GM18508 (cell line): ENCODE data around the gene RALGAPA2.

ENCODE experiments used
- ATAC-seq: cut with Tn5 transposase; IDR thresholded peaks from one replicate; pipeline ENCODE4 v1.9.1; 2021; ENCODE audit warnings: moderate number of reproducible peaks; ENCODE audit not compliant: insufficient read depth, unreplicated experiment

RALGAPA2 gene

DNA sequence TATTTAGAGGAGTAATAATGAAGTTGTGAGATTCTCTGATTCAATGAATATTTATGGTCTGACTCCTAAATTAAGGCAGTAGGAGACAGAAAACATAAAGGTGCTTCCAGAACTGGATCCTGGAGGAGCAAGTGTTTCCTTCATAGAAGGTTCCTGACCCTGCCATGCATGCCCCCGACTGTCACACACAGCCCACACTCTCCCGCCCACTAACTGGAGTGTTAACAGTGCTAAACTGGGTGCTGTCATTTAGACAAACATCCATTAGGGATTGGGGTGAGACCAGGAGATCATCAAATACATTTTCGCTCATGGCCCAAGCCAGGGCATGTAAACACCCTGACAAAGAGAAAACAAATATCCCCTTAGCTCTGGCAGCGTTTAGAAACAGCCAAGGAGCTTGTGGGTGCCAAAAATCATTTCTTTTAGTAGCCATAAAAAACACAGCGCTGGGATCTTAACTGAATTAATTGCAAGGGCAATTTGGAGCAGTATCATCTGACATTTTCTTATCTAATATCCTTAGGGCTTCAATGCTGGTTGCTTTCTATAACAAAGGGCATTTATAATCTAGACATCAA, 297.7 kb downstream of the RALGAPA2 start:
- ATAC-seq: no peak

DNA sequence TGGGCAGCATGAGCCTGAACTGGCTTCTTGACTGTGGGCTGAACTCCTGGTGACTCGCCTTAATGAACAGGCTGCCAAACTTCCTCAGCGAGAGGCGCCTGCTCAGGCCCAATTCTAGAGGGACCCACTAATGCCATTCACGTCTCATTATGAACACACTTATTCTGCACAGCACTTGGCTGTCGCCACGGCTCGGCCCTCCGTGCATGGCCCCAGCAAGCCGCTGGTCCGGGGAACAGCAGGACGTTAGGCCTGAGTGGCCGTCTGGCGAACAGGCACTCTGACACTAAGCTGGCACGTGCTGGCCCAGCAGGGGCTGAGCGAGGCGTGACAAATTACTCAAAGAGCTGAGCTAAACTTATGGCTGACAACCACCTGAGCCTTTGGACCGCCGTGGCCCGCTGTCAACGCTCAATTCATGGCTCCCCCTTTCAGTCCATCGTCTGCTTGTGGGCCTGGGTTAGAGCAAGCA, 298.6 kb downstream of the RALGAPA2 start:
- no peak for ATAC-seq

DNA sequence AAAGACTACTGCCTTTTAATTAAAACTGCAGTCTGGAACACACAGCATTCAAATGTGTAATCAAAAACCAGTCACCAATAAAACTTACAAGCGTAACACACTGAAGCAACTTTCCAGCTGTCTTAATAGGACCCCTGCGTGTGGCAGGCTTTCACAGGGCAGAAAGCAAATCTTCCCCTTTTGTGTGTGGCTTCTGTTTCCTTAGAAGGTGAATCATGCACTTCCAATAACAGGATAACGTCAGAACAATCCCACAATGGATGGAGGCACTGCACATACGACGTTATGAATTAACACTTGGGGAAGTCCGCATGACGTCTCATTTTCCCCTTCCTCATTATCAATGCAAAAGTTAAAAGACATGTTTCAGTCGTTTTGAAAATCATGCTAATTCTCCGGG, 299.7 kb downstream of the RALGAPA2 start:
- ATAC-seq: no peak

DNA sequence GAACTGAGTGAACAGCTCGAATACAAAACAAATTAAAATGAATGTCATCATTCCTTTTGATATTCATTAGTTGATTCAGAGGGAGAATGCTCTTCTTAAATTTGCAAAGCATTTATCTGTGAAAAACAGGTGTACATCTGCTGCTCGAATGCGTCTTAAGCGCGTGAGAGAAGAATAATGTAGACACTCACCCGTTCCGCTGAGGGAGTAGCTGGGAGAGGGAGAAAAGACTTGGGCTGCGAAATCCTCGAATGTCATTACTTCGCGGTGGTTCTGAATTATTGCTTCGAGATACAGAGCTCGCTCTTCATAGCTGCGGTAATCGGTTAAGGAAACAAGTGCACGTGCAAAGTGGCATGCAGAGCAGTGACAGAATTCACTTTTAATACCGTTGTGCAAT, 300.6 kb downstream of the RALGAPA2 start:
- ATAC-seq: no peak

DNA sequence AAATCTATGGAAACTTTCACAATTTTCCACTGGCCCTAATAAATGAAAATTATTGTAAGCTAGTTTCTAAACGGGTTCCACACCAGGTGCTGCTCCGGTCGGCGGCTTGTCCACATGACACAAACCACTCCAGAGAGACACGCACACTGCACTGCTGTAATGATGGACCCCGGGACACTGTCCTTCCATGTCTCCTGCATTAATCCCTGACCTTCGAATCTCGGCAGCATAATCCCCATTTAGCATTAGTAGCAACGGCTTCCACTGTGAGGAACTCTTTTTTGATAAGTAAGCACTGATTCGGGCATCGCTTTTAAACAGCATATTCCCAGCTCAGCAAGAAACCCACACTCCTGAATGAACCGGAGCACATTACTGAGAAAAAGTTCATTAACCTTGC, 301.0 kb downstream of the RALGAPA2 start:
- no peak for ATAC-seq

DNA sequence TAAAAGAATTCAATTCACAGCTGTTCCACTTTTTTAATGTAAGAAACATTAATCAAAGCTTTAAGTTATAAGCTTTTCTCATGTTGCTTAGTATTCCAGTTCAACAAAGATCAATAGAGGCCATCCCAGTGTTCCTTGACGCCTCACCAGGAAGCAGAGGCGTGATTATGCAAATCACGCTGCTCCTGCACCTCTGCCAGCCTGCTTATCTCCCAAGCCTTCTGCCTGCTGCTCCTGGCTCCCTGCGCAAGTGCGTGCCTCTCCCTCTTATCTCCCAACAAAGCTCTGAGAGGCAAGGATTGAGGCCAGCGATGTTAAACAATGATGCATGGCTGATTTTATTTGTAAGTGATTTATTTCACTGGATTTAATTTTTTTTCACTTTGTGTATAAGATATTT, 301.8 kb downstream of the RALGAPA2 start:
- ATAC-seq: no peak

DNA sequence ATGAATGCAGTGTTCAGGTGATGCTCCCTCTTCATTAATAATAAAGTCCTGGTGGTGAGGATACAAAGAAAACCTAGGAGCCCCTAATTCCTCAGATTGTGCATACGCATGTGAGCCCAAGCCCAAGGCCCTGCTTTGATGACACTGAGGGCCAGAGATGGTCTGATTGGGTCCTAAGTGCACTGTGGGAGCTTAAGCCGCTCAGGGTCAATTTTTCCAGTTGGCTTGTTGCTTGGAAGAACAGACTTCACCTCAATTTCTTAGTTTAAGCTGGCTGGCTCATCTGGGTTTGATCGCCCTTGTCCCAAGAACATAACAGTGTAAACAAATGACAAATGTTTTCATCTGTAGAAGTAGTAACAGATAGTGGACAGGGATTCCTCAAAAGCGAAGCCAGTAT, 303.1 kb downstream of the RALGAPA2 start:
- ATAC-seq: no peak

DNA sequence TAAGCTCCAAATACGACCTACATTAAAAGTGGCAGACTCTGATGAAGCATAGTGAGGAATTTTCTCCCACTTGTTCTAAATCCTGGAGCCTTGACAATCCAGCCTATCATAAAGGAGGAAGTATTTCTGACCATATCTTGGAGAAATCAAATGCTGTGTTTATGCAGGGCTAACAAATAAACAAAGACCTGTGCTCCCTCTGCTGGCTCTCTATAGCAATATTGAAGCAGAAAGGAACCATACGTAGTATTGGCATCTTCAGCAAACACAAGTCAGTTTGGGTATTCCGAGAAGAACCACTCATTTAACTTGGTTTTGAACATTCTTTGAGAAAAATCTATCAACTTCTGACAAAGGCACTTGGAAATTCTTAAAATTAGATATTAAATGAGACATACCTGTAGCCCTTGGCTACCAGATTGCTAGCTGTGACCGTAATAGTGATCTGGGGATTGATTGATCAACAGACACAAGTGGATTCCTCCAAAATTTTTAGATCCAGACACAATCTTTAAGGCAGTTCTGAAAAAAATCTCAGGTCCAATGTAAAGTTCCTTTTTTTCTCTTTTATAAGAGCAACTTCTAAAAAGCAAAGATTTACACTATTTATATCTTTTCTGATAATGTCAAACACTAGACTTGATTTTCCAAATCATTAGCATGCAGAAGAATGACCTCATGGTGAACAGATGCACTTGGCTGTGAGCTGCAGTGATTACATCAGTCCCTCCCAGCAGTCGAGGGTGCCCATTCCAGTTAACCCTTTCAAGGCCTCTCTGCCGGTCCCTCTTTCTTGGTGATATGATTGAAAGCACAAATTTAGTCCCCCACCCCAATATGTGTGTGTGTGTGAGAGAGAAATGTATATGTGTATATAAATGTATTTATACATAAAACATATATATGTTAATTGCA, 304.3 kb downstream of the RALGAPA2 start:
- no peak for ATAC-seq

DNA sequence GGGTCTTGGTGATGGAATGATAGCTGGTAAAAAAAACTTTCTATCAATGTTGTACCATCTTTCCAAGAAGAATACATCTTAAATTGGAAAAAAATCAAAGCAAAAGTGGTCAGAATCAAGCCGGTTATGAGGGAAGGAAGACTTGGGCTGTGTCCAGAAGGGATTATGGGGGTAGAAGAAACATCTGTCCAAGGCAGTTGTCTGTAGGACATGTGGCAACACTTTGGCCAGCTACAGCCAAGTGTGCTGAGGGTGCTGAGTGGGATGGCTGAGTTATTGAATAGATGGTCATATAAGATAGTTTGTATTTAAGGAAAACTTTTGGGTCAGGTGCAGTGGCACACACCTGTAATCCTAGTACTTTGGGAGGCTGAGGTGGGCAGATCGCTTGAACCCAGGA, 306.1 kb downstream of the RALGAPA2 start:
- no peak for ATAC-seq

DNA sequence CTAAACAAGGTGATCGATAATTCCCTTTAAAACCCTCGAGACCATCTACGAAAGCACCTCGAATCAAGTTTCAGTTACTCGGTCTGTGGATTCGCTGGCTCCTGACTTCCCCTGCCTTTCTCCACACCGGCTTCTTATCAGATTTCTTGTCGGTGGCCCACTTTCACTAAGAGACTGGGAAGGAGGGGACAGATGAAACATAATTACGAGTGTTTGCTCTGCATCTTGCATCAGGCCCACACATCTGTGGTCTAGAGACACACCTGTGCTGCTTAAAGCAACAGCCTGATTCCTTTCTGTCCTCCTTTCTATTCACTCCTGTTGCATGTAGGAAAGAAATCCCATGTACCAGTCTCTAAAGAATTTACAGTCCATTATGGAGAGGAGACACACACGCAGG, 306.8 kb downstream of the RALGAPA2 start:
- no peak for ATAC-seq

DNA sequence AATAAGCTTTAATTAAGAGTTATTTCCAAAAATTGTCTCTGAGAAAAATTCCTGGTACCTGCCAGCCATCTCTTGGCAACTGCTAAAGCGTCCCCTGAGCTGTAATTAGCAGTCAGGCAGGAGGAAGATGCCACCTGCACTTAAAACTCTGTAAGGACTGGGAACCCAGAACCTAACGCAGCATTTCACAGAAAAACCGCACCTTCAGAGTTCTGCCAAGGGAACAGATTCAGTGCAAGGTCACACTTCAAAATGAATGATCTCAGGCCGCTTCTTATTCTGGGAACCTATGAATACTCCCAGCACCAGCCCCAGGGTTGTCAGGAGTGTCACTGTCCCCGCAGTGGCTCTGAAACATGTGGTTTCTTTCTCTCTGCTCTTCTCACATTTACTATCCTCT, 307.8 kb downstream of the RALGAPA2 start:
- no peak for ATAC-seq

DNA sequence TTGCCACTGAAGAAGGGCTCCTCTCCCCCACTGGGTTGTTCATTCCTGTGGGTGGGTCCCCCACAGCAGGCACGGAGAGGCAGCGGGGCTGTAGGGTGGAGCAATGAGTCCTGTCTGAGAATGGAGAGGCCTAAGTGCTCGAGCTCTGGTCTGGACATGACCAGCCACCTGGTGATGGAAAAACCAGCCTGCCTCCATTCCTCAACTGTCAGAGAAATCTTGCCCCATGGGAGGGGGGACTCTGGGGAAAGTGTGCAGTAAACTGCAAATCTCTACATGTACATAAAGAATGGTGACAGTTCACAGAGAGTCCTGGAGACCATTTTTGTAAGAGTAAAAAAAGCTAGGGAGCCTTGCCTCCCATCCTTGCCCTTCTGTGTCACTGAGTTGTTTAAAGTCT, 310.5 kb downstream of the RALGAPA2 start:
- ATAC-seq: no peak

DNA sequence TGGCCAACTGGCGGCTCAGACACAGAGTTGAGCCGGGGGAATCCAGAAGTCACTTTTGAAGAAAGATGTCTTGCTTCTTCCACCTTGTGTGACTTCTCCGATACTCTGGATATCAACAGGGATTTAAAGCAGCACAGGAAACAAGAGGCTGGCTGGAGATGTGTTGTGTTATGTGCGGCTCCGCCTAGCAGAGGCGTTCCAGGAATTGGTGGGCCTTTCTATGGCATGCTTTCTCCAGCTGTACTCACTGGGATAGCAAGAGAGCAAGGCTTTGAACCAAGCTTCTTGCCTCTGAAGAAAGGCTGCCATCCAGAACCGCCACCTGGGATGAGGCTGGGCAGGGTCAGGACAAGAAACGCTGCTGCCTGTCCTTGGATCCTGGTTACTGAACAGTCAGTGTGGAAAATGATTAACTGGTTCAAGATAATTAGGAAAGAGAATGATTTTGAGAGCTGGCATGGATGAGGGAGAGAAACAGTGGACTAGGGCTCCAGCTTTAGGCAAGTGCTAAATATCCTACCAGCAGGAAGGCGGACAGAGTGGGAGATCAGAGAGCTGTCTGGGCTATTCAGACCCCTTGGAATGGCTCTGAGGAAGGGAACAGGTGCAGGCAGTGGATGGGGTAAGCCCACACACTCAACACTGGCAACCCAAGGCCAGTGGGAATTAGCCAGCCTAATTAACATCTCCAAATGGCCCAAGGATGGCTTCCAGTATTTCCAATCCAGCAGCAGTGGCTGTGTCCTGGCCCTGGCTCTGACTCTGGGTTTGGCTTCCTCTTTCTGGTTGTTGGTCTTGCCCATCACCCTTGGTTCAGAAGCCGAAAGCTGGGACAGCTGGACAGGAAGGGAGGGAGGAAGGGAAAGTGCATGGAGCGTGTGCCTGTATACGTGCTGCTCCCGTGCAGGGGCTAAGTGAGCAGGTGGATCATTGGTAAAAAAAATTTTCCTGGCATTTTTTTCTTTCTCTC, 312.6 kb downstream of the RALGAPA2 start:
- ATAC-seq: no peak

DNA sequence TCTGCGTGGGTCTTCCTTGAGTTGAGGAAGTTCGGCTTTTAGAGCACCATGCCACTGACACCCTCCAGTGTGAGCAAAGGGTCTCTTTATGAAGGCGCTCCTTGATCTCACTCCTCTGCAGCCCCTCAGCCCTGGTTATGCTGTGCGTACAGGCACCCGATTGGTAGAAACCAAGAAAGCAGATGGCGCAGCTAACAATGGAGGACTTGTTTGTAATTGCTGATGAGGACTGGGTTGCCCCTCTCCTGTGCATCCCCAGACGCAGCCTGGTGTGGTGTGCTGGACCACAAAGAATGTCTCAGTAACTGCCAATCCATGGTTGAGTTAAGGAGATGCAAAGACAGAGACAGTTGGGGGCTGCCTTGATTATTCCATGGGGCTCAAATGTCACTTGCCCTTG, 314.3 kb downstream of the RALGAPA2 start:
- ATAC-seq: no peak

DNA sequence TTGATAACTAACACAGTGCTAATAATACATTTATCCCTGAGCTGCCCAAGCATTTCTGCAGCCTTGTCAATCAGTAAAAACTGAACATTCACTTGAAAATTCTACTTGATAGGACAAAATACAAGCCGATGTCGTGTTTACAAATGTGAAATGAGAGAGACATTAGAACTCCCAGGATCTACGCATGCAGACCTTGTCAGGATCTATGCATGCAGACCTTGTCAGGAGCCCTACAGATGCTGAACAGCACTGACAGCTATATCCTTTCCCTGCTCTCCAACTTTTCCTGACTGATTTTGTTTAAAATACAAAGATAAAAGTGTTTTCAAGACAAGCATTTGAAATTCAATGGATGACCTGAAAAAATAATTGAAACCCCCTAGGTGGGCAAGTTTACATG, 315.6 kb downstream of the RALGAPA2 start:
- no peak for ATAC-seq

DNA sequence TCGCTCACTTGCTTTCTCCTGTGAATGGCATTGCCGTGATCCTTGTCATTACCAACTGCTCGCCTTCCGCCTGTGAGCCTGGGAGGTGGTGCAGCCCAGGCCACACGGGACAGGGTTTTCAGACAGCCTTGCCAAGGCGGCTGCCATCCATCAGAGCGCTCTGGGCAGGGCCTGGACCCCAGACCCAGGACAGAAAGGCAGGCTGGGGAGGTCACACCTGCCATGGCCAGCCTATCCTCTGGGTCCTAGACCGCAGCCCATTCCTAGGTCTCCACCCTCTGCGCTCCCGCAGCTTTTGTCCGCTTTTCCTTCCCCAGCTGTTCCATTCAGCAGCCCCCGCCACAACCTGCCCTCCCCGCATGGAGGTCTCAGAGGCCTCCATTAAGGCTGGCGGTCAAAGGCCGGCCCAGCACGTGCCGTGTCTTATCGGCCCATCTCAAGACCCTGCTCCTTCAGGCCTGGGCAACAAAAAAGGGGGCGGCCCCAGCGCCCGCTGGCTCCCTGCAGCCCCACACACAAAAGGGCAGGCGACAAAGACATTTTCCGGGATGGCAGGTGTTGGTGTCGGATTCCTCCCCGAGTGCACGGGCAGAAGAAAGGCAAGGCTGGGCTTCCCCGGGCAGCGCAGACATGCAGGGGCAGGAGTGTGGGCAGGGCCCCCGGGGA, 316.4 kb downstream of the RALGAPA2 start:
- no peak for ATAC-seq

DNA sequence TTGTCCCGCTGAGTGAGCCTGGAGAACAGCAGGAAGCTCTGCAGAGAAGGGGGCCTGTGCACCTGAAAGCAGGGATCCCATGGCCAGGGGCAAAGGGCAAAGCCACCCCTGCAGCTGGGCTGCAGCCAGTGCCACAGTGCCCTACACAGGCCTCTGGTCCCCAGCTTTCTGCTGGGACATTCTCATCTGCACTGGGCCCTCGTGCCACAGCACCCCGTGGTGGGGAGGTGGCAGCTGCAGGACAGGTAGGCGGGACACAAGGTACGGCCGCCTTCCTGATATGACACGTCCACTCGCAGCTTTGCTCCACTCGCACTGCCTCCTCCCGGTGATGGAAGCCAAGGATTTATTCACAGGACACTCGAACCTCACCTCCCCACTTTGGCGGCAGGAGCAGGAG, 317.4 kb downstream of the RALGAPA2 start:
- no peak for ATAC-seq

DNA sequence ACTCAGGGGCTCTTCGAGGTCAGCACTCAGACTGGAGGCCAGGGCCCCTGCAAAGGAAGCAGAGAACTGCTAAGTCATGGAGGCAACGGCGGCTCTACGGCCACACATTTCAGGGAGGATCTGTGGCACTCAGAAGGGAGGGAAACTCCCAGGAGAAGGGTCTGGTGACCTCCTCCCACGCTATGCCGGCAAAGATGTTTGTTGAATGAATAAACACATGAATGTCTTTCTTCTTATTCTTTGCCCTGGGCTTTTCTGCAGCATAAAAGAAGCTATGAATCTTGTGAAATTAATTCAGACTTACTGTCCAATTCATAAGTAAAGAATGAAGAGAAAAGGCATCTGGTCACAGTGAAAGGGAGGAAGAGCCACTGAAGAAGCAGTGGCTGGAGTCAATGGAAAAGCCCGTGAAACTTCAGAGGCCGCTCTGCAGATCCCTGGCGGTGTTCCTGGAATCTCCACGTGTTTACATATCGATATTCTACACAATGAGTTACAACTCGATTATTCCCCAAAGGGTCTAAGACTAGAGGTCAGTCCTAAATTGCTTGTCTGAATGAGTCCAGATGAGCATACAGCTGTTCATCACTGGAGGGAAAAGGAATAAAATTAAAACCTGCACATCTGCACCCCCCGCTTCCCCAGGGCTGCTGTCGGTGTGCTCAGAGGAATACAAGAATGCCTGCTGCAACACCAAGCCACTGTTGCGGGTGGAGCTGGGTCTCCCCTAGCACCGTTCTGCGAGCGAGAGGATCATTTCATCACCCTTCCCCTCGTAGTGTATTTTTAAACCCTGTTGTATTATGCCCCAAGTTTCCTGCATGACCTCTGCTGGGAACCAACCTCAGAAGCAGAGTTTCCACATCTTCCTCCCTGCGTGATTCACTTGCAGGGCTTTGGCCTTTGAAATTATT, 319.0 kb downstream of the RALGAPA2 start:
- ATAC-seq: no peak

DNA sequence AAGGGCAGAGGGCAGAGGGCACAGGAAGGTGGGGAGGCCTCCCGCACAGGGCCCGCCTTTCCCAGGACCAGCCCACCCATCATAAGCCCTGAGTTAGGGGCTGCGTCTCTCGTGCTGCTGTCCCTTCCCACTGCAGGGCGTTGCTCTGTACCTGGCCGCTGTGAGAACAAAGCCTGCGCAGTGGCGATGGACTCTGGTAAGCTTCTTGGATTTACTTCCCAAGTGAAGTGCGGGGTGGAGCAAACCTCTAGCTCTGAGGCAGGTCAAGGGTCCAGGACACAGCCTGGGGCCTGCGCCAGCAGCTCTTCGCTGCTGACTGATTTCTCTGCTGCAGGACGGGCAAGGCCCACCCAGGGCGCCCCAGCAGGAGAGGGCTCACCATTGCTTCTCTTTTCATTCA, 320.7 kb downstream of the RALGAPA2 start:
- ATAC-seq: no peak
